Hepatic stellate cell (primary cell): ENCODE results near the gene KCTD4.

ENCODE experiments used
- DNase-seq: peaks from one replicate; pipeline ENCODE4 v3.0.0; 2011; ENCODE audit warnings: low spot score

Gene KCTD4

DNA sequence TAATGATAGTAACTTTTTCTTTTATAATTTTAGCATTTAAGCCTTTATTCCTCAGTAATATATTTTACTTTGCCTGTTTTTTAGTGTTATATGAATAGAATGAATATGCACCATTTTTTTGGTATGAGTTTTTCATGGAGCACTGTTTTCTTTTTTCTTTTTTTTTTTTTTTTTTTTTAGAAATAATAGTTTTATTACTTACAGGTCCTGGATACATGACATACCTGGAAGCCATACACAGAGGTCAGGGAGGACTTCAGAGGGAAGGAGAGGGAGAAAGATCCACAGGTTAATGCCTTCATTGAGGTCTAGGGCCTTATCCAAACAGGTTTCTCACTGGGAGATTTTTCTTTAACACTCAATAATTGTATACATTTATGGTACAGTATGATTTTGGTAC lies 26.4 kb downstream of the KCTD4 start:
- DNase-seq = no peak

GRCh38 chr13:45168555-45168930 lies 32.3 kb downstream of the KCTD4 start:
- DNase-seq = no peak

DNA sequence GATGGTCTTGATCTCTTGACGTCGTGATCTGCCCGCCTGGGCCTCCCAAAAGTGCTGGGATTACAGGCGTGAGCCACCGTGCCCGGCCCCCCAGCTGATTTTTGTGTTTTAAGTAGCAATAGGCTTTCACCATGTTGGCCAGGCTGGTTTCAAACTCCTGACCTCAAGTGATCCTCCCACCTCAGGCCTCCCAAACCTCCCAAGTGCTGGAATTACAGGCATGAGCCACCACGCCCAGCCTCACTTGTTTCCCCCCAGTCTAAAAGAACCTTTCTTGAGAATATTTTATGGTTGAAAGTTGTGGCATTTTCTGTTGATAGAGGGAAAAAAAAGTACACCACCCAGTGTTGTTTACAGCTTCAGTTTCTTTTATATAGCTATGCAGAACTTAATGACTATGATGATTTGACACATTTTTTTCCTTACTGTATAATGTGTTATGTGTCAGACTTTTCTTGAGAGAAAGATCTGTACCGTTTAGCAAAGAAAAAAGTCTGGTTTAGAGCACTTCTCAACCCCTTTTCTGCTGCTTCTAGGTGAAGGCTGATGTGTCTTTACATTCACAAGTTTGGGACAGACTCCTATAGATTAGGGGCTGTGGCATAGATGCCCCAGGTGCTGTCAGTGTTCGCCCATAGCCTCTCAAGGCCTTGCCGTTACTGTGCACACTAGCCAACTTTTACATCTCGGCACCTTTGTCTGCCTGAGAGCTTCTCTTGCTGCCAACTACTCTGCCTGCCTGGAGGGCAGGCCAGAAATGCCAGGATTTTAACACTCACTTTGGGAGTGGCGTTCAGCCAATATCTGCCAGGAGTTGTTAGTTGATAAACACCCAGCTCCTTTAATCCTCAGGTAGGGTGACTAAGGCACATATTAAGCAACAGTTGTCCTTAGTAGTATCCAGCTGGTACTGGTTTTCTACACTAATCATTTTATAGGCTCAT lies 33.0 kb downstream of the KCTD4 start:
- no peak for DNase-seq

DNA sequence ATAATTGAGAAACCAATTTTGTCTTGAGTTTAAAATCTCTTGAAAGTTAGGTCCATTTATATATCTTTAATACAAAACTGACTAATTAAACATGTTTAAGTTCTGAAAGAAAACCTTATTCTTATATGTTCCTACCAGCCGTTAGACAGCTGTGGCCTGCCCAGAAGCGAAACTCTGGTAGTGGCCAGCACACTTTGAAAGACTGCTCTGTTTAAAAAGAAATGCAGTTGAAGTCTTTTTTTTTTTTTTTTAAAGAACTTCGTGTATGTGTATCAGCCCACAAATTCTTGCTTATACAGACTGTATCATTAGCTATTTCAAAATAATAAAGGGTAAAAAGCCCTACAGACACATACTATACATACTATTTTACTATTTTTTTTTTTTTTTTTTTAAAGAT lies 34.0 kb downstream of the KCTD4 start:
- no peak for DNase-seq

DNA sequence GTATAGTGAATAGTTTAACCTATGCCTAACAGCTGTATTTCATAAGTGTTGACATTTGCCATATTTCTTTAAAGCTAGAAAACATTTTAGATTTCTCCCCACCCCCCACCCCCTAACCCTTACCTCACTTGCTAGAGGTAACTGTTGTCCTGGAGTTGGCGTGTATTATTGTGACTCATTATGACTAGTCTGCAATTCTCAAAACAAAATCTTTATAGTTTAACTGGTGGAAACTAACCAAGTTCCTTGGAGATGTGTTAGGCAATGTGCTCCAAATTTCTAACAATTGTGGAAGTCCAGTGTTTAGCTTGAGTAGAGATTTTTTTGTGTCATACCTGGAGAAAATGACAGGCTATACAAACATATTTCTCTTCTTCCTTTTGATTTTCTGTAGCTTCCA lies 38.0 kb downstream of the KCTD4 start:
- peak; percentile 65 for DNase-seq

GRCh38 chr13:45162194-45162593 lies 38.7 kb downstream of the KCTD4 start:
- no peak for DNase-seq

- no peak for DNase-seq
Measured at GRCh38 chr13:45156565-45157361, 44.1 kb downstream of the KCTD4 start.

DNA sequence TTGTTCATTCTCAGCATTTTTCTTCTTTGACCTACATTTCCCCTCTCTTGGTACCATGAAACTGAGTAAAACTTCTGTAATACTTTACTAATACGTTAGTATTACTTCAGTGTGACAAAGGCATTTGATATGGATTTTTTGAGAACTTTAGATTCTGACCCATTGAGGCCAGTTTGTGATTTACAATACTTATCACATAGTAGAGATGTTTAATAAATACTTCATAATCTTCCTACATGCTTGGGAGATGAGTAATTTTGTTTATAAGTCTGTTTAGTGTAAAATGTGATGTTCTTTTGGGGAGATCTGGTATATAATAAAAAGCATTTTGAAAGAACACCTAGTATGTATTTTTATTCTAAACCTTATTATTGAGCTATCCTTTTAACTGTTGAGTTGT lies 50.9 kb downstream of the KCTD4 start:
- no peak for DNase-seq

GRCh38 chr13:45143346-45143751 lies 57.5 kb downstream of the KCTD4 start:
- no peak for DNase-seq
